ENCODE measurements around the gene GPHN.
A peak's percentile ranks its signal among the peaks of the same experiment; 100 is the strongest.
"Not testable (repeated sequence)": the region's sequence is repeated elsewhere in the genome, so short reads cannot be mapped to it uniquely, and the experiment has no call there.

Gene GPHN

DNA sequence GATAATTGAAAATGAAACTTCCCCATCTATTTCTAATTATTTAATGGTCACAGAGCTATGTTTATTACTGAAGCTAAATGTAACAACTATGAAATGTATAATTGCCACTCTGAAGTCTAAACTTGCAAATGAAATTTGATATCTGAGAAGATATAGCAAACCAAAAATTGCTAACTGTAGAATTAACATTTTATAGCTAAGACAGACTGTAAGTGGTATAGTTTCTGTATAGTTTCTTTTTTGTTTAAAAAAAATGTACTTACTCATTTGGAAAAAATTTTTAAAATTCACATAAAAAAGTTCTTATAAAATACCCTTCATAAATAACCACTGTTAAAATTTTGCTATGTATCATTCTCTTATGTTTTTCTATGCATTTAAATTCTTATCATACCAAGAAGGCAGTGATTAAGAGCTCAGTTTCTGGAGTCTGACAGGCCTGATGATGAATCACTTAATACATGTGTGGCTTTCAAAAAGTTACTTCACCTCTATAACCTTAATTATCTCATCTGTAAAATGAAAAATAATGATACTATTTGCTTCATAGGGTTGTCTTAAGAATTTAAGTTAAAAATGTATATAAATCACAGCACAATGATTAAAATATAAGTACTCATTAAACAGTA lies 466.6 kb downstream of the GPHN start:
- DNase-seq, result peak; percentile 8

DNA sequence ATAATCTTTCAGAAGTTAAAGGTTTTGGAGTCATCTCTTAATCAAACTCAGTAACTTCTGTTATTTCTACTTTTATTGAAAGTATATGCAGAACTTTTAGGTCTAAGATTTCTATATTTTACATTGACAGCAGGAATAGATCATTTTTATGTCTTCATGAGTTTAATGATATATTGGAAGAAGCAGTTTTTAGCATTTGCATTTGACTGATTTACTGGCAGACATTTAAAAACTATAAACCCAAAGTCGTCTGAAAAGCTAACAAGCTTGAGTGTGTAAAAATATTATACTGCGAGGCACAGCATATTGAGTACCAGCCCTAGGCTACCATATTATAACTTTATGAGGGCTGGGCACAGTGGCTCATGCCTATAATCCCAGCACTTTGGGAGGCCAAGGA lies 467.3 kb downstream of the GPHN start:
- no peak for DNase-seq

DNA sequence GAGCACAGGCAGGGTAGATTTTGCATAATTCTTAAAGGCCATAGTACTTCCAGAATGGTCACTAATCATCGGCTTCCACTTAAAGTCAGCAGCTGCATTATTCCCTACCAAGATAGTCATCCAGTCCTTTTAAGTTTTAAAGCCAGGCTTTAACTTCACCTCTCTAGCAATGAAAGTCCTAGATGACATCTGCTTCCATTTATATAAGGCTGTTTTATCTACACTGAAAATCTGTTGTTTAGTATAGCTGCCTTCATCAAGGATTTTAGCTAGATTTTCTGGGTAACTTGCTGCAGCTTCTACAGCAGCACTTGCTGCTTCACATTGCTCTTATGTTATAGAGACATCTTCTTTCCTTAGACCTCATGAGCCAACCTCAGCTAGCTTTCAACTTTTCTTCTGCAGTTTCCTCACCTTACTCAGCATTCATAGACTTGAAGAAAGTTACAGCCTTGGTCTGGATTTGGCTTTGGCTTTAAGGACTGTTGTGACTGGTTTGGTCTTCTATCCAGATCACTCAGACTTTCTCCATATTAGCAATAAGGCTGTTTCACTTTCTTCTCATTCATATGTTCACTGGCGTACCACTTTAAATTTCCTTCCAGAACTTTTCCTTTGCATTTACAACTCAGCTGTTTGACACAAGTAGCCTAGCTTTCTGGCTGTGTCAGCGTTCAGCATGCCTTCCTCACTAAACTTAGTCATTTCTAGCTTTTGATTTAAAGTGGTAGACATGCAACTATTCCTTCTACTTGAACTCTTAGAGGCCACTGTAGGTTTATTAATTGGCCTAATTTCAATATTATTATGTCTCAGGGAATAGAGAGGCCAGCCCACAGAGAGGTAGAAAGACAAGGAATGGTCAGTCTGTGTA lies 471.4 kb downstream of the GPHN start:
- DNase-seq, result no peak

DNA sequence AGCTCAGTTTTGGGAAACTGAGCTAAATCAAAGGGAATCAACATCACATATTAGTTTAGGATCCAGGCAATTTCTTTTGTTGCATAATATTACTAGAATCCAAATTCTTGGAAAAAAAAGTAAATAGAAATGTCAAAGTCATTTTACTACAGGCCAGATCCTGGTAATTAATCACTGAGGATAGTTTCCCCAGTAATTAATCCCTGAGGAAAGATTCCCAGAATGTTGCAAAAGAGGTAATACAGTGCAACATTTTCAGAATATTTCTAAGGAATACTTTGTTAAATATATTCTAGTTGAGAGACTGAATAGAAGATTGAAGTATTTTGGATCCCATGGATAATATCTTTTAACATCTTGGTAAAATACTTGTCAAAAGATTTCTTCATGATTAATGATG lies 474.3 kb downstream of the GPHN start:
- DNase-seq, result no peak

DNA sequence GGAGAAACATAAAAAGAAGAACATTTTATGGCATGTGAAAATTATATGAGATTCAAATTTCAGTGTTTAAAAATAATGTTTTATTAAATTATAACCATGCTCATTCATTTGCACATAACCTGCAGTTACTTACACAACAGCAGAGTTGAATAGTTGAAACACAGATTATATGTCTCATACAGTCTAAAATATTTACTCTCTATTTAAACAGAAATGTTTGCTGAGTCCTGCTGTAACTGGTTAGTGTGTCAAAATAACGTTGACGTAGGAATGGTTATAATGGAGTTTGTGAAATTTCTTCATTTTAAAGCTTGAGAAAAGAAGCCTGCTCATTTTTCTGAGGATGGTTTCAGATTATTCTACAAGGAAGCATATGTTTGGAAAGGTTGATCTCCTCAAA lies 484.8 kb downstream of the GPHN start:
- no peak for DNase-seq

DNA sequence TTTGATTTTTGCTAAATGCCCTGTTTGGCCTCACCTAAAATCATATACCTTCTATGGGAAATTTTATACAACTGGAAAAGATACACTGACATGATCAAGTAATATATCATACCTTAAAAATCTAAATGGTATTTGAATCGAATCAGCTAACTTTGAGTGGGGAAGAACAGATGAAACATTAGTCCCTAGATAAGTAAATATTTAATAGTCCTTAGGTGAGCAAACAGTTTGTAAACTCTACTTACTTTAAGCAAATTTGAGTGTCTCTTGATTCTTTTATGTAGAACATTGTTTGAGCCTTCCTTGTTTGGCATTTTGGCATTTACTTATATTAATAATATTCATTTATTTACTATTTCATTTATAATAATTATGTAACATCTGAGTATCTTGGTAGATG lies 485.6 kb downstream of the GPHN start:
- no peak for DNase-seq

DNA sequence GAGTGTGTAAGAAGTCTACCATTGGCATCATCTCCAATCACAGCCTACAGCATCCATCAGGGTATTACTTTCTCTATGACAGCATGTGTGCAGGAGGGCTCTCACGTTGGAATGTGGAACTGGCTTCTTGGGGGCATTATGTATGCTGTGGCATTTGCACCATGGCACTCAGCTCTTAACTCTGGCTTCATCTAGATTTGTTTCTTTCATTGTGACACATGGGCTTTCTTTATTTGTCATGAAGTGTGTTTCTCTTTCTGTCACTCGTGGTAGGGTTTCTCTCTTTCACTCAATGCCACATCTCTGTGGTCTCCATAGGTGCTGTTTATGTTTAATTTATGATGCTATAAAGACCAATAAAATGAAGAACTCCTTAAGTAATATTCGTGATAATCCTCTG lies 490.1 kb downstream of the GPHN start:
- no peak for DNase-seq

DNA sequence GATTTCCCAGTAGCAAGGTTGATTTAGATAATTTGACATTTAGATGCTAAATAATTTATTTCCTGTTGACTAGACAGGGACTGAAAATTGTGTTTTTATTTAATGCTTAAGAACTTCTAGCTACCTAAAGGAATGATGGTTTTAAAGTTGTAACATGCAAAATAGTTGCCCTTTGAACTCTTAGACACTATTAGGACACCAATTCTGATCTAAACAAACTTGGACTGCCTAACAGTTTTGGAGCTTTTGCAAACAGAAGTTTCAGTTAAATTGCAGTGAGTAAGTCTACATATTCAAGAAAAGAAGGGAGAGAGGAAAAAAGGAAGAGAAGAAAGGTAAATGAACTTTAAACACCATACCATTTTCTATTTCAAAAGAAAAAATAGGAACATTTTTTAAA lies 492.0 kb downstream of the GPHN start:
- DNase-seq, result no peak

DNA sequence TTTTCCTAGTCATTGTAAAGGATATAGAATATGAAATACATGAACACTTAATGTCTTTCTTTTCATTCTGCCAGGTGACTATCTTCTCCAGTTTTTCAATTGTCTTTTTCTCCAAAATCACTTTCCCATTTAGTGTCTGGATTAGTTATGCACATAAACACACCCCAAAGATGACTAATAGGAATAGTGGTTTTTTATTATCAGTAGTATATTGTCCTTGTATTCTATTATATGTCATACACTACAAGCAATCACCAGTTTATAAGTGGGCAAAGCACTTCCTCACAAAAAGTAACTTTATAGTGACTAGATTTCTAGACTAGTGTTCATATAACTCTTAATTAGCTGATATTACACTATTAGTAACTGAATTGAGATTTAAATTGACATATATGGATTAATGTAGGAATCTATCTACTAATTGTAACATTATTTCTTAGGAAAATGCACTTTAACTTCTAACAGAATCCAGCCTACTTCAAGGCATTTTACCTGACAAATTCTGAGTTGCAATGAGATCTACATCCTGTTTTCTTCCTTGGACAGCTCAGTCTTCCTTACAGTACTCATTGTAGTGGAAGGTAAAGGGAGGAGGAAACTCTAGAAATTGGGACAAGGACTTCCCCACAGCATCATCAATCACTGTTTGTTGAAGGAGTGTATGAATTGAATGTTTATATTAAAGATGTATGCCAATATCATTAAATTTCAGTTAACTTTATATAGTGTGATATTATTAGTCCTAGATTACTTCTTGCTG lies 495.2 kb downstream of the GPHN start:
- no peak for DNase-seq

DNA sequence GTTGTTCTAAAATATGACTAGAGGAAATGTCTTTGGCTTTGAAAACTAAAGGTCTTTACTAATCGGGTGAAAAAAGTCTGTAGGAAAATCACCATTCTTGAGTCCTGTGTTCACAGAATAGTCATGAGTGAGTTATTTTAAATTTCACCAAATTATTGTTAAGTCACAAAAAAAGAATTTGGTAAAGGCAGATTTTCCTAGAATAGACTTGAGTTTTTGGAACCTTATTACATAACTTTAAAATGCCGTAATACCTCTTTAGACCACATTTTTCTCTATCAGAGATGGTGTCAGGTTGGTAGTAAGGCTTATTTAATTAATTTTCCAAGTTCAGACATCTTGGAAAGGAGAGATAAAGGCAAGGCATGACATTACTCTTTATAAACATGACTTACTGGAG lies 496.6 kb downstream of the GPHN start:
- no peak for DNase-seq

DNA sequence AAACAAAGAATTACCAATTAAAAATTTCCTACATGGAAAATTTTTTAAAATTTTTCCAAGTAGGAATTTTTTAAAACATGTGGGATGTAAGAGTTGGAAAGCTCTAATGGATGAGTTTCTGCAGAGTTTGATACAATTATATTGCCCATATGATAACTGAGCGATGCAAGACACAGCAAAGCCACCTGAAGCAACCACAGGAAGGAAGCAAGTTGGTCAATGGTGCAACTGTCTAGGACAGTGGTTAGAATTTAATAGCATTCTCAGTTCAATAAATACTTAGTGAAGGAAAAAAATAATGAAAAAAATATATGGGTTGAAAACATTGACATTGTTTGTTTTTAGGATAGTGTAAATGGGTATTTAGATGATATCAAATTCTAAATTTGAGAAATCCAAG lies 502.7 kb downstream of the GPHN start:
- no peak for DNase-seq

DNA sequence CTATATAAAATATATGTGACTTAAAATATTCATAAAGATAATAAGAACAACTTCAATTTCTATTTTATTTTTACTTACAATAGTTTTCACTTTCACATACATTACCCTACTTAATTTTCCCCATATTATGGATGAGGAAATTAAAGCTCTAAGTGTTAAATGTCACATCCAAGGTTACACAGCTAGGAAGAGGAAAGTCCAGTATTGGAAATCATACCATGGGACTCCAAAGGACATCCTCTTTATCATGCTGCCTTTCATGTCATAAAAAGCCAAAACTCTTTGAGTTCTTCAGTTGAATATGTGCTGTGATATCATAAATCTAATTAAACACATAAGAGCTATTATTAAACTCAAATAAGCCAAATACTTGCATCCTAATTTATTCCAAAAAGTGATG lies 508.9 kb downstream of the GPHN start:
- DNase-seq, result no peak

DNA sequence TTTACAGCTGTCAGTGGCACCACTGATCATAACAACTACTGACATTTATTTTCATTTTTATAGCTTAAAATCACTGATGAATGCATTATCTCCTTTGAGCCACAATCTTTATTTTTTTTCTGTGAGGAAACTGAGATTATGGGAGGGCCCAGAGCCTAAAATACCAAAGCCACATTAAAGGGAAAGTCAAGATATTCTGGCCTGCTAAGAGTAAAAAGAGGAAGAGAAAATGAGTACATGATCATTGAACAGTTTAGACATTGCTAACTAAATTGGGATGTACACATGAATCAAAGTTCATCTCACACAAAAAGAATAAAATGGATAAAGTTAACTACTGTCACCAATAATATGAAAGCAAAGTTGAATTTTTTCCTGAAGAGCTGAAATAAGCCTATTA lies 510.8 kb downstream of the GPHN start:
- no peak for DNase-seq

DNA sequence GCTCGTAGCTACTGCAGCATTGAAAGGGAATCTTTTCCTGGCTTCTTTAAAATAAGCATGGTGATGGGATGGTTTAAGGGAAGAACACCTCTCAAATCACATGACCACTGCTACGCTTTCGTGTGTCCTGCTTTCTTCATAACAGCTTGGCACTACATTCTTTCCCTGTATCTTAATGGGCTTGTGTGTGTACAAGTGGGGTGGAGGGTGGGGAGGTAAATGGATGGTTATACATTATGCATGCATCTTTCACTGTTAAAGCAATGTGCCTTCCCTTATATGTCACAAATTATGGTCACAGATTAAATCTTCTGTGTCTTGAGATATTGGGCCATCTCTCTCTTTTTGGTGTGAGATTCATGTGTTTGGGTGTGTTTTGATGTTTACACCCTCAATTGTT lies 511.8 kb downstream of the GPHN start:
- no peak for DNase-seq

DNA sequence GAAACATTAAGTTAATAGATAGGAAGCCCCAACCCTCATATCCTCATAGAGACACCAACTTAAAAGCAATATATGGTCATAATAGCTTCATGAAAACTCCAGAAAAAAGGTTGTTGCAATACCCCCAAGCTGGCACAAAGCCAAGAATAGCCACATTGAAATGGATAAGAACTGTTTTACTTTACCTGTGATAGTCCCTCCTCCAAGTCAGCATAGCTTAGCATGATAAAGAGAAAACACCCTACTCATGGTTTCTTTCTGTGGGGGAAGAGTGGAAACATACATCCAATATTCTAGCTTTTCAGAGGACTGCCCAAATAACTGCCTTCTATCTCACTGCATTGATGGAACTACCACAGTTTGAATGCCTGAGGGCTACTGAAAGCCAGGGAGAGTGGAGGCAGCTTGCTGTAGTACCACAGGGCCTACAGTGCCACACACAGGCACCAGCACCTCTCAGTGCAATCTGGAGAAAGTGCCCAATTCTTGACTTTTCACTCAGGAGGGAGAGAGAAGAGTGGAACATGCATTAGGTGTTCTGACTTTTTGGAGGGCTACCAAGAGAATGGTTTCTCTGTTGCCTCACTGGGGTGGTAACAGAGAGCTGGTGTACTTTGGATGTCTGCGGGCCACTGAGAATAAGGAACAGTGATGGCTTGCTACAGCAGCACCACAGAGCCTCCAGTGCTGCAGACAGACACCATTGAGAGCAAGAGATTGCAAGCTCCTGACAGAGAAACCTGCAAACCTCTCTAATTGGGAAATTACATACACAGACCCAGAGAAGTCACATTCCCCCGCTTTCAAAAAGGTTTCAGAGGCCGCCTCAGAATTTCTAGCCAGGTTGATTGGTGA lies 524.2 kb downstream of the GPHN start:
- no peak for DNase-seq

DNA sequence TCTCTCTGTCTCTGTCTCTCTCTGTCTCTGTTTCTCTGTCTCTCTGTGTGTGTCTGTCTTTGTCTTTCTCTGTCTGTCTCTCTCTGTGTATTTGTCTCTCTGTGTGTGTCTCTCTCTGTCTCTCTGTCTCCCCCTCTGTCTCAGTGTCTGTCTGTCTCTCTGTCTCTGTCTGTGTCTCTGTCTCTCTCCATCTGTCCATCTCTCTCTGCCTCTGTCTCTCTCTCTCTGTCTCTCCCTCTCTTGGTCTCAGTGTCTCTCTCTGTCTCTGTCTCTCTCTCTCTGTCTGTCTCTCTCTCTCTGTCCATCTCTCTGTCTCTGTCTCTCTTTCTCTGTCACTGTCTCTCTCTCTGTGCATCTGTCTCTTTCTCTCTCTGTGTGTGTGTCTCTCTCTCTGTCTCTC lies 537.5 kb downstream of the GPHN start:
- DNase-seq, result no peak

DNA sequence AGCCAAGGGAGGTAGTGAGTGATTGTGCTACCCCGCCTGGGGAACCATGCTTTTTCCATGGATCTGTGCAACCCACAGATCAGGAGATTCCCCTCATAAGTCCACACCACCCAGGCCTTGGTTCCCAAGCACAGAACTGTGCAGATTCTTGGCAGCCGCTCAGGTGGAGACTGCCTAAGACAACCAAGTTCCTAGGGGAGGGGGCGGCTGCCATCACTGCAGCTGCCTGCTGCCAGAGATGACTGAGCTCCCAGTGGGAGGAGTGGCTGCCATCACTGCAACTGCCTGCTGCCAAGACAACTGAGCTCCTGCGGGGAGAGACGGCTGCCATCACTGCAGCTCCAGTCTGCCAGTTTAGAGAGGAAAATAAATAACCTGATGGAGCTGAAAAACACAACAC lies 542.9 kb downstream of the GPHN start:
- no peak for DNase-seq

DNA sequence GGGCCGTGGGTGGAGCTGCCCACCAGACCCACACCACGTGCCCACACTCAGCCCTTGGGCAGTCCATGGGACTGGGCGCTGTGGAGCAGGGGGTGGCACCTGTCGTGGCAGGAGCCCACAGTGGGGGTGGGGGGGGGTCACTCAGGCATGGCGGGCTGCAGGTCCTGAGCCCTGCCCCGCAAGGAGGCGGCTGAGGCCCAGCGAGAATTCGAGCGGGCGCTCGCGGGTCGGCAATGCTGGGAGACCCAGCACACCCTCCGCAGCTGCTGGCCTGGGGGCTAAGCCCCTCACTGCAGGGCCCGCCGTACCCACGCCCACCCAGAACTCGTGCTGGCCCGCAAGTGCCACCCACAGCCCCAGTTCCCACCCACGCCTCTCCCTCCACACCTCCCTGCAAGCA lies 548.7 kb downstream of the GPHN start:
- no peak for DNase-seq

DNA sequence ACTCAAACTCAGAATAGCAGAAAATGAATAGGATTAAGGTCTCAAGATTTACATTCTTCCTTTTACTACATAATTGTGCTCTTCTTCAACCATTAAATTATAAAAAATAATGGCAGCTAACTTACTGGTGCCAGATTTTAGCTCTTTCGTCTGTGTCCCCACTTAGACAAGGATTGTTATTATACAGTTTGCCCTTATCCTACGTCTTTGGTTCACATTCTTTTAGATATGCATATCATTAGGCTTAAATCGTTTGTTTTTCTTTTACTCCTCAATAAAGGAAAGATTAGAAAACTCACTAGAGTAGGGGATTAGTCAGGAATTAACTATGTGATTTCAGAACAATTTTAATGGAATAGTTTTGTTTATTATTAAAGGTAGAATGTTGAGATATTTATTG lies 551.6 kb downstream of the GPHN start:
- DNase-seq, result no peak

DNA sequence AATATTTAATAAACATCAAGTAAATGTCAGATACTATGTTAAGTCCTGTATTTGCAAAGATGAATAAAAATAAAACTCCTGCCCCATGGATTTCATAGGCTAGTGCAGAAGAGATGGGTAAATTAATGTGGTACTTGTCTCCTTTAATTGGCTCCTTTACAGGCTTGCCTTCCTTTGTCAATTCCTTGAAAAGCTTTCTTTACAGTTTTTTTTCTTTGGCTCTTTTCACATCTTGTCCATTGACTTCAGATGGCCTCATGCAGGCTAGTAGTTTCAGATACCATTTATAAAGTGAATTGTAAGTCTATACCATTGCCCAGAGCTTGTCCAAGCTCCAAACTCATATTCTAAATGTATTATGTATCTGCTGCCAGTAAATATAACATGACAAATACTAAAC lies 552.6 kb downstream of the GPHN start:
- DNase-seq, result no peak

DNA sequence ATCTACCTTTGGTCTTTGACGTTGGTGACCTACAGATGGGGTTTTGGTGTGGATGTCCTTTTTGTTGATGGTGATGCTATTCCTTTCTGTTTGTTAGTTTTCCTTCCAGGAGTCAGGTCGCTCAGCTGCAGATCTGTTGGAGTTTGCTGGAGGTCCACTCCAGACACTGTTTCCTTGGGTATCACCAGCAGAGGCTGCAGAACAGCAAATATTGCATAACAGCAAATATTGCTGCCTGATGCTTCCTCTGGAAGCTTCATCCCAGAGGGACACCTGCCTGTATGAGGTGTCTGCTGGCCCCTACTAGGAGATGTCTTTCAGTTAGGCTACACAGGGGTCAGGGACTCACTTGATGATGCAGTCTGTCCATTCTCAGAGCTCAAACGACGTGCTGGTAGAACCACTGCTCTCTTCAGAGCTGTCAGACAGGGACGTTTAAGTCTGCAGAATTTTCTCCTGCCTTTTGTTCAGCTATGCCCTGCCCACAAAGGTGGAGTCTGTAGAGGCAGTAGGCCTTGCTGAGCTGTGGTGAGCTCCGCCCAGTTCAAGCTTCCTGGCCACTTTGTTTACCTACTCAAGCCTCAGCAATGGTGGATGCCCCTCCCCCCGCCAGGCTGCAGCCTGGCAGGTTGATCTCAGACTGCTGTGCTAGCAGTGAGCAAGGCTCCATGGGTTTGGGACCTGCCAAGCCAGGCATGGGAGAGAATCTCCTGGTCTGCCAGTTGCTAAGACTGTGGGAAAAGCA lies 559.3 kb downstream of the GPHN start:
- DNase-seq, result not testable (repeated sequence)

DNA sequence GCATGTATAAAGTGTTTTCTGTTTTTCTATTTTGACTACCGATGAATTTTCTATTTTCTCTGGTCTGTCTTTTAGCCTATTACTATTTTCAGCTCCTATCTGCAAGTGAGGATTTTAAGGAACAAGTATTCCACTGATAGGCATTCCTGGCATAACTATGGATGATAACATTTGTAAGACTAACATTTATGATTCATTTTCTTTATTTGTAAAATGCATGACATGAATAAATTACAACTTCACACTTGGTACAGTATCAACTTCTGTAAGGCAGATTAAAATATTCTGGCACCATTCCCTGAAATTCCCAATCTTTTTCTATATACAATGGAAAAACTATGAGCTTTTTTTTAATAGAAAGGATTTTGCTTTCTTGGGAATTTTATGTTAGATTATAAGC lies 560.3 kb downstream of the GPHN start:
- no peak for DNase-seq
